Stimulated activated CD8-positive, alpha-beta memory T cell treated with anti-CD3 and anti-CD28 coated beads, Interleukin-7, amount 100 ng/mL, for 1 hour (primary cell): ENCODE data around the gene RDX.
"Not testable (repeated sequence)": the region's sequence is repeated elsewhere in the genome, so short reads cannot be mapped to it uniquely, and the experiment has no call there.

Experiments
- DNase-seq, 2 donors: peaks; one replicate each; pipeline ENCODE4 v3.0.0-alpha.2; 2020; ENCODE audit warnings: low read depth in 2 of 2

RDX gene

DNA sequence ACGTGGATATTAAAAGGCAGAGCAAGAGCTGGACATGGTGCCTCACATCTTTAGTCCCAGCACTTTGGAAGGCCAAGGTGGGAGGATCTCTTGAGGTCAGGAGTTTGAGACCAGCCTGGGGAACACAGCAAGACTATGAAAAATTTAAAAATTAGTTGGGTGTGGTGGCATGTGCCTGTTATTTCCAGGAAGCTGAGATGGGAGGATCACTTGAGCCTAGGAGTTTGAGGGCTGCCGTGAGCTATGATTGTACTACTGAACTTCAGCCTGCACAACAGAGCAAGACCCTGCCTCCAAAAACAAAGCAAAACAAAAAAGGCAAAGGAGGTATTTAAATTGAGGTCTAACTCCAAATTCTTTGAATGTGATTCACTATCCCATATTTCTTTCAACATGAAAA, 23.5 kb downstream of the RDX start:
- no peak for DNase-seq

DNA sequence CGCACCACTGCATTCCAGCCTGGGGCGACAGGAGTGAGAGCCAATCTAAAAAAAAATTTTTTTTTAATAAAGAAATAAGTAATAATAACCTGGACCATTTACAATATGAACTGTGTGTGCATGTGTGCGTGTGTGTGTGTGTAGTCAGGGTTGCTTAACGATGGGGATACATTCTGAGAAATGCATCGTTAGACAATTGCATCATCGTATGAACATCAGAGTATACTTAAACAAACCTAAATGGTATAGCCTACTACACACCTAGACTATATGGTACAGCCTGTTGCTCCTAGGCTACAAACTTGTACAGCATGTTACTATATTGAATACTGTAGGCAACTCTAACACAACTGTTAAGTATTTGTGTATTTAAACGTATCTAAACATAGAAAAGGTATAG, 26.4 kb downstream of the RDX start:
- no peak for DNase-seq

DNA sequence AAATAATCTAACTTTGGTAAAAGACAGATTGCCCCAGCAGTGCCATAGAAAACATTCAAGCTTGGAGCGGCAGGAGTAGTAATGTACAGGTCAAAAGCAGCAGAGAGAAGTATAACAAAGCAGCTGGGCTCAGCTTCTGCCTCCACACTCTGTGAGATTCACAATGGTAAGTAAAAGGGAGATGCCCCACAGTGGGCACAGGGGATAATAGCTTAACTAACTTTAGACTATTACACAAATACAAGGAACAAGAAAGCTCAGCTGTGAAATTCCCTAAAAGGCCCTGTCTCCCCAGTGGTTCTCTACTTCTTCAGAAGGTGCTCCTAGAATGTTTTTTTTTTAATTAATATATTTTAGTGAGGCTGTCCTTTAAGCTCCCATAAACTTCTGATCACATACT, 28.0 kb downstream of the RDX start:
- DNase-seq: no peak

DNA sequence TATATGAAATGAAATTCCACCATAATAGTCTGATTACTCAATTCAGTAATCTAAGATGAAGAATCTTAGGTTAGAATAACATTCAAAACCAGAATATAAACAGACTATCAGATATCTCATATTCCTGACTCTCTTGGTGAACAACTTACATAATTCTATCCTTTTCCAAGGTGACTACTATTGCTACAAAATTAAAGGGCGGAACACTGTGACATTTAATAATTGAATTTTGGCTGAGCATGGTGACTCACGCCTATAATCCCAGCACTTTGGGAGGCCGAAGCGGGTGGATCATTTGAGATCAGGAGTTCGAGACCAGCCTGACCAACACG, 34.4 kb downstream of the RDX start:
- no peak for DNase-seq

GRCh38 chr11:110261195-110262071, 35.0 kb downstream of the RDX start:
- DNase-seq: no peak

- no peak for DNase-seq
These were observed 42.9 kb downstream of the RDX start for GRCh38 chr11:110253525-110253924.

- no peak for DNase-seq
These were observed 44.6 kb downstream of the RDX start for GRCh38 chr11:110251836-110252235.

DNA sequence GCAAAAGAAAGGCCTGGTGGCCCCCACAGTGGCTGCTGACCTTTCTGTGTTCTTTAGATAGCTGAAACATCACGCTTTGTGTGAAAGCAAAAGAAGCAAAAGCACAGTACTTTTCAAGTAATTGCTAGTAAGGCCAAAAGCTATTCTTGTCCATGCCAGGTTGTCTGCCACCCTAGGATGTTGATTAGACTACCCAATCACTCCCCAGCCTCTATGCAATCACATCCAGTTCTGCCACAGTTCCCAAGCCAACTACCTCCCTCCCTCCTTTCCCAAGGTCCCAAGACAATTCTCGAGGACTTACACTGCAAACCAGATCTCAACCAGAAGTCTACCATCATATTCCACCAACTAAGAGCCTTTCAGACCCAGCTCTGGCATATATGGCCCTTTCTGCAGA, 46.2 kb downstream of the RDX start:
- DNase-seq: no peak

GRCh38 chr11:110249766-110250165, 46.6 kb downstream of the RDX start:
- DNase-seq: no peak

GRCh38 chr11:110249066-110249465, 47.3 kb downstream of the RDX start:
- no peak for DNase-seq

- no peak for DNase-seq
These were observed 52.6 kb downstream of the RDX start for GRCh38 chr11:110243791-110244190.

DNA sequence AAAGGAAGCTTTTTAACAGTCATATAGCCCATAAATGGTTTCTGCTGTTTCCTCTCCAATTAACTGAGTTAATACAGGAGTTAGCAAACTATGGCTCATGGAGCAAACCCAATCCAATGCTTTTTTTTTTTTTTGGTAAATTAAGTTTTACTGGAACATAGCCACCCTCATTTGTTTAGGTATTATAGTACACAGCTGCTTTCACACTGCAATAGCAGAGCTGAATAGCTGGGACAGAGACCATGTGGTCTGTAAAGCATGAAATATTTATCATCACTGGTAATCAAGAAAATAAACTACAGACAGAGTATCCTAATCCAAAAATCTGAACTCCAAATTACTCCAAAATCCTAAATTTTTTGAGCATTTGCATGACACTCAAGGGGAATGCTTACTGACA, 53.7 kb downstream of the RDX start:
- DNase-seq: no peak

- DNase-seq: no peak
These were observed 54.2 kb downstream of the RDX start for GRCh38 chr11:110242188-110242587.

DNA sequence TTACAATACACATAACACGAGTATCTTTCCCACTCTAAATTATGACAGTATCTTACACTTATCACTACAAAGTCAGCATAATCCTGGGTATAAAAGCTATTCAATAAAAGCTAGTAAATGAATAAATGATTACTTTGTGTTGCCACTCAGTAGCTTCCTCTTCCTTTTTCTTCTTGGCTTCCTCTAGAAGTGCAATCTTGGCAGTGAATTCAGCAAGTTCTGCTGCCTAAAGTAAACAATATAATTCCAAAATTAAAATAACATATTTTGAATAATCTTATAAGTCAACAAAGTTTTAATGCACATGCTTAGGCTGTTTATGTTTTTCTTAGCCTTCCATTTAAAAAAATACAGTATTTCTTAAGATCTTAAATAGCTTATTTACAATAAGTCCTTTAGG, 60.4 kb downstream of the RDX start:
- no peak for DNase-seq

- DNase-seq: no peak
These were observed 66.0 kb downstream of the RDX start for GRCh38 chr11:110230377-110230776.

DNA sequence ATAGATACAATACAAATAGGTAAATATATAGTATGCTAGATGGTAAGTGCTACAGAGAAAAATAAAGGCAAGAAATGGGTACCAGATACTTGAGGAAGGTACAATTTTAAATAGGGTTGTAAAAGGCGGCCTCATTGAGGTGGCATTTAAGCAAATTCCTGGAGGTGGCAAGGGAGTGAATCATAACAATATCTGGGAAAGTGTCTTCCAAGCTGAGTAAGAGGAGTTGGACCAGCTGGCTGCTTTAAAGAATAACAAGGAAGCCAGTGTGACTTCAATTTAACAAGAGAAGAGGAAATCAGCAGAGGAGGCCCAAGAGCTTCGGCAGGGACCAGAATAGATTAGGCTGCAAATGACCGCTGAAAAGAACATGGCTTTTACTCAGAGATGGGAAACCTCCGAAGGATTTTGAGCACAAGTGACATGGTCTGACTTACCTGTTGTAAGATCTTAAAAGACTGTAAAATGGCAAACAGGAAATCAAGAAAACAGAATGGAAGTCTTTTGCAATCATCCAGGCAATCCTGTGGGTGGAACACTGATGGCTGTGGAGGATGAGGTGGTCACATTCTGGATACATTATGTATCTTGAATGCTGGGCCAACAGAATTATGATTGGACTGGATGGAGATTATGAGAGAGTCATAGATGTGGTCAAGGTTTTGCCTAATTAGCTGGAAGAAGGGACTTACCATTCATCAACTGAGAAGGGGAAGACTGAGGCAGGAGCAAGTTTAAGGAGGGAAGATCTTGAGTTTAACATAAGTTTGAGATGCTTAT, 77.2 kb downstream of the RDX start:
- no peak for DNase-seq

DNA sequence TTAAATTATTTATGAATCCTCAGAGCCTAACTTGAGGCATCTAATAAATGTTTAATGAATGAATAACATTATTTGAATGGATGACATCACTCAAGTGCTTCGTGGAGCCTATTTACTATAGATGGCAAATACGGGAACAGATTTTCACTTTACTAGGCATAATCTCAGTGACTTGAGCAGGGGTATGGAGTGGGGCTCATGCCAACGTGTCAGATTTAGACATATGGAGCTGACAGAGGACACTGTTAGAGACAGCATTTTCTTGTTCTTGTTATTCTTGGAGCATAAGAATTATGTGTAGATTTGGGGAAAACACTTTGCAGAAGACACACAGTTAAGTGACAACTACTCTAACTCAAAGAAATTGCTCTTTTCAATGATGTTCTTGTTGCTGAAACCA, 78.5 kb downstream of the RDX start:
- DNase-seq: no peak

GRCh38 chr11:110217223-110217877, 79.1 kb downstream of the RDX start:
- DNase-seq: no peak

GRCh38 chr11:110209313-110209694, 87.1 kb downstream of the RDX start:
- DNase-seq: not testable (repeated sequence)

DNA sequence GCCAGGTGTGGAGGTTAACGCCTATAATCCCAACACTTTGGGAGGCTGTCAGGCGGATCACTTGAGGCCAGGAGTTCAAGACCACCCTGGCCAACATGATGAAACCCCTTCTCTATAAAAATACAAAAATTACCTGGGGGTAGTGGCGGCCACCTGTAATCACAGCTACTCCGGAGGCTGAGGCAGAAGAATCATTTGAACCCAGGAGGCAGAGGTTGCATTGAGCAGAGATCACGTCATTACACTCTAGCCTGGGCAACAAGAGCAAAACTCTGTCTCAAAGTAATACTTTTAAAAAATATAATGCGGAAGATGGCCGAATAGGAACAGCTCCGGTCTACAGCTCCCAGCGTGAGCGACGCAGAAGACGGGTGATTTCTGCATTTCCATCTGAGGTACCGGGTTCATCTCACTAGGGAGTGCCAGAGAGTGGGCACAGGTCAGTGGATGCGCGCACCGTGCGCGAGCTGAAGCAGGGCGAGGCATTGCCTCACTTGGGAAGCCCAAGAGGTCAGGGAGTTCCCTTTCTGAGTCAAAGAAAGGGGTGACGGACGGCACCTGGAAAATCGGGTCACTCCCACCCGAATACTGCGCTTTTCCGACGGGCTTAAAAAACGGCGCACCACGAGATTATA, 87.6 kb downstream of the RDX start:
- not testable (repeated sequence) for DNase-seq

DNA sequence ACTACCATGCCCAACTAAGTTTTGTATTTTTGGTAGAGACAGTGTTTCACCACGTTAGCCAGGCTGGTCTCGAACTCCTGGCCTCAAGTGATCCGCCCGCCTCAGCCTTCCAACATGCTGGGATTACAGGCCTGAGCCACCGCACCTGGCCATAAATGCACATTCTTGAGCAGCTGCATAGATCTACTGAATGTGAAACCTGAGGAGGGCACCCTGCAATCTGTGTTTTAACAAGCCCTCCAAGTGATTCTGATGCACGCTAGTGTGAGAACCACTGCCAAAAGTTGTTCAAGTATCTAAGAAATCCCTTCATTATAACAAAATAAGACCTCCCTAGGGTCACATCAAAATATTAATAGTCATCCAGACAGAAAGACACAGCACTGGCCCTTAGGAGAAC, 89.3 kb downstream of the RDX start:
- DNase-seq: no peak

- no peak for DNase-seq
These were observed 95.6 kb downstream of the RDX start for GRCh38 chr11:110200836-110201235.
